ENCODE results near the gene ZNF608. TPM values are rescaled to one million over a fixed set of nuclear protein-coding genes. Genes with fewer than 3 reads are reported as not detected.

Gene ZNF608
- total RNA-seq, 1 donor from 2014 or later: 65.6 TPM

- Mint-ChIP-seq H3K27ac (ENCODE audit: unreplicated experiment) (peak overlapping the region; percentile 79), H3K27me3 (ENCODE audit: unreplicated experiment) (no peaks in the 10 kb centered on the region), H3K36me3 (ENCODE audit: unreplicated experiment) (peaks cover 5% of the 10 kb centered on the region), H3K4me1 (ENCODE audit: unreplicated experiment) (peaks cover 32% of the 10 kb centered on the region), H3K9me3 (ENCODE audit: unreplicated experiment) (no peaks in the 10 kb centered on the region), H3K4me3 (ENCODE audit: unreplicated experiment) (peak overlapping the region; percentile 52)
- no peak for DNase-seq (ENCODE audit: extremely low spot score, unreplicated experiment)
- TF ChIP-seq, protein P1, sequence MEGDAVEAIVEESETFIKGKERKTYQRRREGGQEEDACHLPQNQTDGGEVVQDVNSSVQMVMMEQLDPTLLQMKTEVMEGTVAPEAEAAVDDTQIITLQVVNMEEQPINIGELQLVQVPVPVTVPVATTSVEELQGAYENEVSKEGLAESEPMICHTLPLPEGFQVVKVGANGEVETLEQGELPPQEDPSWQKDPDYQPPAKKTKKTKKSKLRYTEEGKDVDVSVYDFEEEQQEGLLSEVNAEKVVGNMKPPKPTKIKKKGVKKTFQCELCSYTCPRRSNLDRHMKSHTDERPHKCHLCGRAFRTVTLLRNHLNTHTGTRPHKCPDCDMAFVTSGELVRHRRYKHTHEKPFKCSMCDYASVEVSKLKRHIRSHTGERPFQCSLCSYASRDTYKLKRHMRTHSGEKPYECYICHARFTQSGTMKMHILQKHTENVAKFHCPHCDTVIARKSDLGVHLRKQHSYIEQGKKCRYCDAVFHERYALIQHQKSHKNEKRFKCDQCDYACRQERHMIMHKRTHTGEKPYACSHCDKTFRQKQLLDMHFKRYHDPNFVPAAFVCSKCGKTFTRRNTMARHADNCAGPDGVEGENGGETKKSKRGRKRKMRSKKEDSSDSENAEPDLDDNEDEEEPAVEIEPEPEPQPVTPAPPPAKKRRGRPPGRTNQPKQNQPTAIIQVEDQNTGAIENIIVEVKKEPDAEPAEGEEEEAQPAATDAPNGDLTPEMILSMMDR (IDR thresholded peaks at IDR 0.05): no peak
Measured at GRCh38 chr5:124736082-124736804, 10.2 kb downstream of the ZNF608 start.

DNA sequence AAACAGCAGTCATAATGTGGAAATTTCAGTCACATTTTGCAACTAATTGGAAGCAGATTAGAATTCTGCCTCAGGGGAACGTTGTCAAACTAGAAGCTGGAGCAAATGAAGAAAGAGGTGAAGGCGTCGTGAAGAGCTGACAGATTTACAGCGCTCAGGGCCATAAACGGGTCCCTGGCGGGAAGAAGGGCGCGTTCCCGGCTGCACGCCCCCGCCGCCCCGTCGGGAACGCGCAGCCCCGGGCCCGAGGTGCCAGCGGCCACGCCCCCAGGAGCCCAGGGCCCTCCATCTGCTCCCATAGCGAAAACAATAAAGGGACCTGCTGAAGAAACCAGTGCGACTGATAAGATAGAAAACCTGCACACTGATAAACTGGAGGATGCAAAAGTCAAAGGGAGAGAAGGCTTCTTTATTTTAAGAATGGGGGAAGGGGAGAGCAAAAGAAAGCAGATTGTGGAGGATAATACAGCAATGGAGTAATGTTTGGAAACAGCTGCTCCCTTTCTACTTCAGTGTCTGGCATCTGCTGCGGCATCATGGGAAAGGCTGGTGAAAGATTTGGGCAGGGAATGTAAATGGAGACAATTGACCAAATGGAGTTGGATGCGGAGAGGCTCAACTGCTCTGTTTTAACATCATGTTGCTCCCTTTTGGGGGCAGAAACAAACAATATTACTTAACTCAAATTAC, 11.1 kb downstream of the ZNF608 start:
- TF ChIP-seq, protein P1 (IDR thresholded peaks at IDR 0.05): no peak
- Mint-ChIP-seq H3K27ac (ENCODE audit: unreplicated experiment) (peak overlapping the region; percentile 79), H3K27me3 (ENCODE audit: unreplicated experiment) (no peaks in the 10 kb centered on the region), H3K4me3 (ENCODE audit: unreplicated experiment) (peak overlapping the region; percentile 60), H3K9me3 (ENCODE audit: unreplicated experiment) (no peaks in the 10 kb centered on the region), H3K36me3 (ENCODE audit: unreplicated experiment) (peaks cover 5% of the 10 kb centered on the region), H3K4me1 (ENCODE audit: unreplicated experiment) (peaks cover 36% of the 10 kb centered on the region)
- no peak for DNase-seq (ENCODE audit: extremely low spot score, unreplicated experiment)

GRCh38 chr5:124734574-124735168, 11.8 kb downstream of the ZNF608 start:
- TF ChIP-seq, protein P1 (IDR thresholded peaks at IDR 0.05): no peak
- Mint-ChIP-seq H3K4me3 (ENCODE audit: unreplicated experiment) (peak overlapping the region; percentile 60), H3K36me3 (ENCODE audit: unreplicated experiment) (peaks cover 6% of the 10 kb centered on the region), H3K27ac (ENCODE audit: unreplicated experiment) (peak overlapping the region; percentile 72), H3K27me3 (ENCODE audit: unreplicated experiment) (no peaks in the 10 kb centered on the region), H3K9me3 (ENCODE audit: unreplicated experiment) (no peaks in the 10 kb centered on the region), H3K4me1 (ENCODE audit: unreplicated experiment) (peaks cover 43% of the 10 kb centered on the region)
- DNase-seq (ENCODE audit: extremely low spot score, unreplicated experiment): no peak

DNA sequence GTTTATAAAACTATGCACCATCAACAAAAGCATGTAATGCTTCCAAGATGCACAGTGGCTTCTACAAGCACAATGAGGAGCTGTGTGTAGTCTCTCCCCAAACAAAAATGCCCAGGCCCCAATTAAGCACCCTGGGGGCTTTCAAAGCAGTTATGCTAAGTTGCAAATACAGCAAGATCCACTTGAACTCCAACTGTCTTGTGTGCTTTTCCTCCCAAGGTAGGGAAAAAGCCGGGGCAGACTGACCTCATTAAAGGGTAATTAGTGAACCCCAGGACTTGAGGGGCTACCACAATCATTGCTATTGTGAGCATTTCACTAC, 13.1 kb downstream of the ZNF608 start:
- no peaks in the 10 kb centered on the region for H3K27me3 Mint-ChIP-seq (ENCODE audit: unreplicated experiment)
- H3K36me3 Mint-ChIP-seq (ENCODE audit: unreplicated experiment): peaks cover 7% of the 10 kb centered on the region
- TF ChIP-seq, protein P1 (IDR thresholded peaks at IDR 0.05): no peak
- H3K27ac Mint-ChIP-seq (ENCODE audit: unreplicated experiment): no peak overlapping the region
- H3K4me3 Mint-ChIP-seq (ENCODE audit: unreplicated experiment): no peak overlapping the region
- DNase-seq (ENCODE audit: extremely low spot score, unreplicated experiment): no peak
- H3K4me1 Mint-ChIP-seq (ENCODE audit: unreplicated experiment): peaks cover 51% of the 10 kb centered on the region
- H3K9me3 Mint-ChIP-seq (ENCODE audit: unreplicated experiment): no peaks in the 10 kb centered on the region

All from osteocyte (in vitro differentiated cells).